Prostate gland (tissue), 2 donors: ENCODE measurements around the gene LSAMP.

Experiments
- CTCF ChIP-seq, 4 experiments: fragments of 200-600 bp in 2 of 4; fragments of 450-650 bp in 2 of 4; sonication (generic) in 2 of 4; IDR thresholded peaks; 1 replicate in 3 of 4; 2 replicates in 1 of 4; pipeline ENCODE4 v1.5.1; 2016 to 2019; ENCODE audit warnings: antibody characterized with exemption in 4 of 4, mild to moderate bottlenecking in 2 of 4, moderate library complexity in 2 of 4
- POLR2A ChIP-seq: fragments of 450-650 bp; IDR thresholded peaks from one replicate; pipeline ENCODE4 v1.6.1; 2016; ENCODE audit warnings: antibody characterized with exemption, mild to moderate bottlenecking

DNA sequence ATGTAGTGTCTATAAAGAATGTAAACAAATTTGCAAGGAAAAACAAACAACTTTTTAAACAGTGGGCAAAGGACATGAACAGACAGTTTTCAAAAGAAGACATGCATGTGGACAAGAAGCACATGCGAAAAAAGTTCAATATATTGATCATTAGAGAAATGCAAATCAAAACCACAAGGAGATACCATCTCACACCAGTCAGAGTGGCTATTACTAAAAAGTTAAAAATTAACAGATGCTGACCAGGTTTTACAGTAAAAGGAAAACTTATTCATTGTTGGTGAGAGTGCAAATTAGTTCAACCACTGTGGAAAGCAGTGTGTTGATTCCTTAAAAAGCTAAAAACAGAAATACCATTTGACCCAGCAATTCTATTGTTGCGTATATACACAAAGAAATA lies 47.1 kb upstream of the LSAMP start:
- TF ChIP-seq CTCF (IDR thresholded peaks at IDR 0.05), result no peak
- no peak for TF ChIP-seq POLR2A
